Thyroid gland (tissue), 4 donors: Measurements from ENCODE around the gene CHRD.

ENCODE experiments used
- POLR2A ChIP-seq, 2 donors: fragments of 450-650 bp; IDR thresholded peaks; one replicate each; pipeline ENCODE4 v1.6.1; 2017; ENCODE audit warnings: antibody characterized with exemption in 2 of 2, mild to moderate bottlenecking in 2 of 2, moderate library complexity in 1 of 2
- TF ChIP-seq, protein P1 (sequence below), 6 experiments: fragments of 200-600 bp in 3 of 6; fragments of 450-650 bp in 3 of 6; sonication (generic) in 3 of 6; IDR thresholded peaks; one replicate each; pipeline ENCODE4 v1.5.1; 2016 to 2019; ENCODE audit warnings: antibody characterized with exemption in 6 of 6, mild to moderate bottlenecking in 2 of 6, inconsistent platforms in 1 of 6, moderate library complexity in 1 of 6

DNA sequence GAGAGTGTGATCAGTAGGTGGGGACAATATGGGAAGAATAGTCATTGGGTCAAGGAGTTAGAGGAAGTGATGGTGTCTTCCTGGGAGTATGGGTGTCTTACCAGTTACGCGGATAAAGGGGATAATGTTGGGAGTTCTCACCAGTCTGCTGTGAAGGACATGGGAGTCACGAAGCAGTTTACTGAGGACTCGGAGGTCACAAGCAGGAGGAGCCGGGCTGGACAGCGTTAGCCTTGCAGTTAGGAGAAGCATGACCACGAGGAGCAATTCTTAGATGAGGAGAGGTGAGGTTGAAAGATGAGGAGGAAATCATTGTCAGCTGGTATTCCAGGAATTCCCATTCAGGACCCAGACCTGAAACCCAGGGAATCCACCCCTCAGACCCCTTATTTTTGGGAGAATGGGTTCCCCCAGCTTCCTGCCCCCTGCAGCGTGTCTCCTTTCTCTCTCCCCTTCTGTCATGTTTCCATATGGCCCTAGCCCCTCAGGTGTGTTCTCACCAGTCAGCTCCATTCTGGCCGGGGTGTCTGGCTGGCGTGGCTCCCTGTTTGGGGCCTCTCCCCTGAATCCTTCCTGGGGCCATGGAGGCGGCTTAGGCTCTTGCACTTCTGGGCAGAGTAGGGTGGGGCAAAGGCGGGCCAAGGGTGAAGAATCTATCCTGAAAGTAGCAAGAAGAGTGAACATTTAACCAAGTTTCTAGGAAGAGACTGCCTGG, 4.0 kb upstream of the CHRD start:
- TF ChIP-seq, protein P1, sequence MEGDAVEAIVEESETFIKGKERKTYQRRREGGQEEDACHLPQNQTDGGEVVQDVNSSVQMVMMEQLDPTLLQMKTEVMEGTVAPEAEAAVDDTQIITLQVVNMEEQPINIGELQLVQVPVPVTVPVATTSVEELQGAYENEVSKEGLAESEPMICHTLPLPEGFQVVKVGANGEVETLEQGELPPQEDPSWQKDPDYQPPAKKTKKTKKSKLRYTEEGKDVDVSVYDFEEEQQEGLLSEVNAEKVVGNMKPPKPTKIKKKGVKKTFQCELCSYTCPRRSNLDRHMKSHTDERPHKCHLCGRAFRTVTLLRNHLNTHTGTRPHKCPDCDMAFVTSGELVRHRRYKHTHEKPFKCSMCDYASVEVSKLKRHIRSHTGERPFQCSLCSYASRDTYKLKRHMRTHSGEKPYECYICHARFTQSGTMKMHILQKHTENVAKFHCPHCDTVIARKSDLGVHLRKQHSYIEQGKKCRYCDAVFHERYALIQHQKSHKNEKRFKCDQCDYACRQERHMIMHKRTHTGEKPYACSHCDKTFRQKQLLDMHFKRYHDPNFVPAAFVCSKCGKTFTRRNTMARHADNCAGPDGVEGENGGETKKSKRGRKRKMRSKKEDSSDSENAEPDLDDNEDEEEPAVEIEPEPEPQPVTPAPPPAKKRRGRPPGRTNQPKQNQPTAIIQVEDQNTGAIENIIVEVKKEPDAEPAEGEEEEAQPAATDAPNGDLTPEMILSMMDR (IDR thresholded peaks at IDR 0.05): no peak
- no peak for TF ChIP-seq POLR2A (IDR thresholded peaks at IDR 0.05)
